ENCODE measurements around the gene CAMK2G.
"Not testable (repeated sequence)": the region's sequence is repeated elsewhere in the genome, so short reads cannot be mapped to it uniquely, and the experiment has no call there.

CAMK2G gene

GRCh38 chr10:73798087-73798486 lies 76.3 kb downstream of the CAMK2G start (continued):
- TF ChIP-seq CREB5 (CRISPR knock-in tag; IDR thresholded peaks at IDR 0.05; ENCODE audit: low read depth) (no peak), CSDC2 (CRISPR knock-in tag; IDR thresholded peaks at IDR 0.05) (no peak), SNAI2 (CRISPR knock-in tag; IDR thresholded peaks at IDR 0.05) (no peak)

- no peak for ATAC-seq
- no peak for TF ChIP-seq CREB5 (CRISPR knock-in tag; IDR thresholded peaks at IDR 0.05; ENCODE audit: low read depth)
- no peak for TF ChIP-seq PPARA (CRISPR knock-in tag; IDR thresholded peaks at IDR 0.05; ENCODE audit: borderline replicate concordance)
- no peak for TF ChIP-seq BACH2 (CRISPR knock-in tag; IDR thresholded peaks at IDR 0.05; ENCODE audit: borderline replicate concordance)
- TF ChIP-seq ZC3H10 (CRISPR knock-in tag; IDR thresholded peaks at IDR 0.05) = no peak
- TF ChIP-seq TOX (CRISPR knock-in tag; IDR thresholded peaks at IDR 0.05; ENCODE audit: borderline replicate concordance) = no peak
- TF ChIP-seq ARNTL (CRISPR knock-in tag; IDR thresholded peaks at IDR 0.05; ENCODE audit: borderline replicate concordance, low read depth) = no peak
- TF ChIP-seq ZNF565 (CRISPR knock-in tag; conservative IDR thresholded peaks at IDR 0.05; ENCODE audit: low read depth) = no peak
- no peak for TF ChIP-seq TSHZ2 (CRISPR knock-in tag; IDR thresholded peaks at IDR 0.05)
- TF ChIP-seq CSRNP3 (CRISPR knock-in tag; IDR thresholded peaks at IDR 0.05) = no peak
- TF ChIP-seq TCF4 (CRISPR knock-in tag; IDR thresholded peaks at IDR 0.05; ENCODE audit: borderline replicate concordance) = no peak
- TF ChIP-seq OSR1 (CRISPR knock-in tag; IDR thresholded peaks at IDR 0.05) = no peak
- TF ChIP-seq ZFP30 (CRISPR knock-in tag; IDR thresholded peaks at IDR 0.05) = no peak
Observed at GRCh38 chr10:73797324-73798025, 76.9 kb downstream of the CAMK2G start.

GRCh38 chr10:73796766-73797165 lies 77.6 kb downstream of the CAMK2G start:
- no peak for TF ChIP-seq POU6F1 (CRISPR knock-in tag; IDR thresholded peaks at IDR 0.05; ENCODE audit: borderline replicate concordance, low read depth)
- no peak for TF ChIP-seq TSHZ2 (CRISPR knock-in tag; IDR thresholded peaks at IDR 0.05)
- no peak for TF ChIP-seq ZFP3 (CRISPR knock-in tag; IDR thresholded peaks at IDR 0.05)
- TF ChIP-seq ZNF8 (CRISPR knock-in tag; IDR thresholded peaks at IDR 0.05) = no peak
- no peak for TF ChIP-seq ZC3H10 (CRISPR knock-in tag; IDR thresholded peaks at IDR 0.05)
- no peak for TF ChIP-seq OSR1 (CRISPR knock-in tag; IDR thresholded peaks at IDR 0.05)
- TF ChIP-seq CSDC2 (CRISPR knock-in tag; IDR thresholded peaks at IDR 0.05) = no peak
- TF ChIP-seq TCF4 (CRISPR knock-in tag; IDR thresholded peaks at IDR 0.05; ENCODE audit: borderline replicate concordance) = no peak
- TF ChIP-seq RARB (CRISPR knock-in tag; IDR thresholded peaks at IDR 0.05) = no peak
- TF ChIP-seq CREB5 (CRISPR knock-in tag; IDR thresholded peaks at IDR 0.05; ENCODE audit: low read depth) = no peak
- no peak for TF ChIP-seq ZNF565 (CRISPR knock-in tag; conservative IDR thresholded peaks at IDR 0.05; ENCODE audit: low read depth)
- ATAC-seq = no peak

GRCh38 chr10:73796035-73796434 lies 78.3 kb downstream of the CAMK2G start:
- ATAC-seq = not testable (repeated sequence)

GRCh38 chr10:73795491-73795890 lies 78.9 kb downstream of the CAMK2G start:
- not testable (repeated sequence) for ATAC-seq
